ENCODE data around the gene NEU3. TPM values are rescaled to one million over a fixed set of nuclear protein-coding genes. Genes with fewer than 3 reads are reported as not detected.
"Not testable (repeated sequence)": the region's sequence is repeated elsewhere in the genome, so short reads cannot be mapped to it uniquely, and the experiment has no call there.

NEU3 gene
- total RNA-seq, 4 donors from 2014 or later = 10.9 to 50.0 (median 13.3) TPM

- Histone ChIP-seq H3K36me3 (no peaks in the 10 kb centered on the region), H3K4me3 (no peak overlapping the region), H3K27ac (no peak overlapping the region), H3K9me3 (no peaks in the 10 kb centered on the region), H3K27me3 (no peaks in the 10 kb centered on the region), H3K4me1 (no peaks in the 10 kb centered on the region)
- TF ChIP-seq POLR2A (IDR thresholded peaks at IDR 0.05) (no peak), CTCF (IDR thresholded peaks at IDR 0.05) (no peak)
- intact Hi-C loops (cut with DNase I; ENCODE audit: low total_unique reads) = no loop called here
- DNase-seq = no peak
Measured at GRCh38 chr11:75011357-75011756, 22.6 kb downstream of the NEU3 start.

- Histone ChIP-seq H3K27me3 (no peaks in the 10 kb centered on the region), H3K27ac (no peak overlapping the region), H3K9me3 (no peaks in the 10 kb centered on the region), H3K36me3 (no peaks in the 10 kb centered on the region), H3K4me1 (no peaks in the 10 kb centered on the region), H3K4me3 (no peak overlapping the region)
- TF ChIP-seq POLR2A (IDR thresholded peaks at IDR 0.05) = no peak
- no peak for TF ChIP-seq CTCF (IDR thresholded peaks at IDR 0.05)
- intact Hi-C loops (cut with DNase I; ENCODE audit: low total_unique reads) = no loop called here
- DNase-seq = no peak
Measured at GRCh38 chr11:75011872-75012271, 23.1 kb downstream of the NEU3 start.

- intact Hi-C loops (cut with DNase I; ENCODE audit: low total_unique reads) = no loop called here
- DNase-seq = no peak
- no peaks in the 10 kb centered on the region for H3K4me1 ChIP-seq
- no peaks in the 10 kb centered on the region for H3K27me3 ChIP-seq
- no peaks in the 10 kb centered on the region for H3K36me3 ChIP-seq
- TF ChIP-seq POLR2A (IDR thresholded peaks at IDR 0.05) (no peak), CTCF (IDR thresholded peaks at IDR 0.05) (no peak)
- no peak overlapping the region for H3K27ac ChIP-seq
- no peaks in the 10 kb centered on the region for H3K9me3 ChIP-seq
- H3K4me3 ChIP-seq = no peak overlapping the region
Measured at GRCh38 chr11:75013051-75013450, 24.3 kb downstream of the NEU3 start.

- DNase-seq = no peak
- H3K4me1 ChIP-seq = no peaks in the 10 kb centered on the region
- no peak overlapping the region for H3K27ac ChIP-seq
- no peaks in the 10 kb centered on the region for H3K36me3 ChIP-seq
- H3K27me3 ChIP-seq = no peaks in the 10 kb centered on the region
- no peaks in the 10 kb centered on the region for H3K9me3 ChIP-seq
- no peak overlapping the region for H3K4me3 ChIP-seq
- intact Hi-C loops (cut with DNase I; ENCODE audit: low total_unique reads) = no loop called here
- TF ChIP-seq POLR2A (IDR thresholded peaks at IDR 0.05) (no peak), CTCF (IDR thresholded peaks at IDR 0.05) (no peak)
Measured at GRCh38 chr11:75014129-75014528, 25.4 kb downstream of the NEU3 start.

GRCh38 chr11:75019200-75019599 lies 30.5 kb downstream of the NEU3 start:
- H3K36me3 ChIP-seq; H3K9me3 ChIP-seq; DNase-seq; H3K27me3 ChIP-seq; H3K4me1 ChIP-seq; intact Hi-C loops (cut with DNase I; ENCODE audit: low total_unique reads); H3K27ac ChIP-seq; H3K4me3 ChIP-seq: not testable (repeated sequence)

- not testable (repeated sequence) for DNase-seq, H3K27ac ChIP-seq, H3K4me1 ChIP-seq, H3K27me3 ChIP-seq, H3K36me3 ChIP-seq, H3K9me3 ChIP-seq, H3K4me3 ChIP-seq
- intact Hi-C loops (cut with DNase I; ENCODE audit: low total_unique reads) = loop anchor here (5.0 kb wide), 1 partner anchor 227 kb away; no protein-coding TSS in a partner anchor
Measured at GRCh38 chr11:75020328-75020727, 31.6 kb downstream of the NEU3 start.
